ENCODE results near the gene CR1. TPM values are rescaled to one million over a fixed set of nuclear protein-coding genes. Genes with fewer than 3 reads are reported as not detected.
"Not testable (repeated sequence)": the region's sequence is repeated elsewhere in the genome, so short reads cannot be mapped to it uniquely, and the experiment has no call there.

The CR1 gene
- total and polyA plus RNA-seq, 9 donors: 0.25 to 5.8 (median 1.2) TPM

DNA sequence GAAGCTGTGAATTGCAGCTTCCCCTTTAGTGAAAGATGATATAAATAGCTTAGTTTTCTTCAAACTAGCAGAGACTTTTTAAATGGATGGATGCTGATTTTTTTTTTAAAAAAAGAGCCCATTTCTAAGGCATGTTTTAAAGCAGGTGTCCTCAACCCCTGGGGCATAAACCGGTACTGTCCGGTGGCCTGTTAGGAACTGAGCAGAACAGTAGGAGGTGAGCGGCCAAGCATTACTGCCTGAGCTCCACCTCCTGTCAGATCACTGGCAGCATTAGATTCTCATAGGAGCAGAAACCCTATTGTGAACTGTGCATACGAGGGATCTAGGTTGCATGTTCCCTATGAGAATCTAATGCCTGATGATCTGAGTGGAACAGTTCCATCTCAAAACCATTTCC lies 180.2 kb downstream of the CR1 start:
- Histone ChIP-seq H3K27me3 (no peaks in the 10 kb centered on the region), H3K4me1 (ENCODE audit: insufficient read depth) (no peaks in the 10 kb centered on the region), H3K36me3 (no peaks in the 10 kb centered on the region), H3K9me3 (no peaks in the 10 kb centered on the region), H3K4me3 (no peak overlapping the region), H3K27ac (no peak overlapping the region)
- intact Hi-C loops (cut with DNase I): no loop called here
- WGBS, 3 donors: 84 to 90% (median 88%) methylated on average over 4 of the region's 4 CpGs
- TF ChIP-seq EP300 (IDR thresholded peaks at IDR 0.05) (no peak), POLR2A (IDR thresholded peaks at IDR 0.05) (no peak)
- TF ChIP-seq, protein P1, sequence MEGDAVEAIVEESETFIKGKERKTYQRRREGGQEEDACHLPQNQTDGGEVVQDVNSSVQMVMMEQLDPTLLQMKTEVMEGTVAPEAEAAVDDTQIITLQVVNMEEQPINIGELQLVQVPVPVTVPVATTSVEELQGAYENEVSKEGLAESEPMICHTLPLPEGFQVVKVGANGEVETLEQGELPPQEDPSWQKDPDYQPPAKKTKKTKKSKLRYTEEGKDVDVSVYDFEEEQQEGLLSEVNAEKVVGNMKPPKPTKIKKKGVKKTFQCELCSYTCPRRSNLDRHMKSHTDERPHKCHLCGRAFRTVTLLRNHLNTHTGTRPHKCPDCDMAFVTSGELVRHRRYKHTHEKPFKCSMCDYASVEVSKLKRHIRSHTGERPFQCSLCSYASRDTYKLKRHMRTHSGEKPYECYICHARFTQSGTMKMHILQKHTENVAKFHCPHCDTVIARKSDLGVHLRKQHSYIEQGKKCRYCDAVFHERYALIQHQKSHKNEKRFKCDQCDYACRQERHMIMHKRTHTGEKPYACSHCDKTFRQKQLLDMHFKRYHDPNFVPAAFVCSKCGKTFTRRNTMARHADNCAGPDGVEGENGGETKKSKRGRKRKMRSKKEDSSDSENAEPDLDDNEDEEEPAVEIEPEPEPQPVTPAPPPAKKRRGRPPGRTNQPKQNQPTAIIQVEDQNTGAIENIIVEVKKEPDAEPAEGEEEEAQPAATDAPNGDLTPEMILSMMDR (IDR thresholded peaks at IDR 0.05): no peak
- no peak for DNase-seq

DNA sequence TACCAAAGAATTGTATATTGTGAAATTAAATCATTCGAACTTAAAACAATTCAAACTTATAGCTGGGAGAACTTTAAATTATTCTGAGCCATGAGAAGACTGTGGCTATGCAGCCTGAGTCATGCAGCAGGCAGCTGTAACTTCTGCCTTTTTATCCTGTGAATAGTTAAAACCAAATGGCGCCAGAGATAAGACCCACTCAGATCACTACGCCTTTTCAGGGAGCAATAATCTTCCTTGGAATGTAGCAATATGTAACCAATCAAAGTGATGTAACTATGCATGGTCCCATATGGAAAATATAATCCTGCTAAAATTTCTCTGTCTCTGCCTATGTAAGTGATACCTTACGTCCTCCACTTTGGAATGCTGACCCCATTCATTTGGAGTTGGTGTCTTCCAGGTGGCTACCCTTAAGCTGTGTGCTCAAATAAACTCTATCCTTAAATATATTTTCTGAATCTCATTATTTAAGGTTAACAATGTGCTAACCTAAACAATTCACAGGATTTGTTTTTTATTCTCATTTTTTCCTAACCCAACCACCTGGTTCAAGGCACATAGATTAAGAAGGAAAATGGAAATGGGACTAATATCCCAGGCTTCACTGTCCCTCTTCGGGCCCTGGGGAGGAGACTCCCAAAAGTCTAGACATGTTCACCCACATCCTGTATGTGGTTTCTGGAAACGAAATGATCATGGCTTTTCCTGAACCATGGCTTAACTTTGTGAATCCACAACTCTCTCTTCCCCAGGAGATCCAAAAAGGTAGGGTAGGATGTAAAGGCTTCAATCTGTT lies 184.8 kb downstream of the CR1 start:
- H3K9me3 ChIP-seq; H3K36me3 ChIP-seq; DNase-seq; H3K4me3 ChIP-seq; H3K4me1 ChIP-seq (ENCODE audit: insufficient read depth); intact Hi-C loops (cut with DNase I); H3K27me3 ChIP-seq; H3K27ac ChIP-seq: not testable (repeated sequence)
- WGBS, 3 donors: 55 to 60% (median 55%) methylated on average over 6 of the region's 6 CpGs

DNA sequence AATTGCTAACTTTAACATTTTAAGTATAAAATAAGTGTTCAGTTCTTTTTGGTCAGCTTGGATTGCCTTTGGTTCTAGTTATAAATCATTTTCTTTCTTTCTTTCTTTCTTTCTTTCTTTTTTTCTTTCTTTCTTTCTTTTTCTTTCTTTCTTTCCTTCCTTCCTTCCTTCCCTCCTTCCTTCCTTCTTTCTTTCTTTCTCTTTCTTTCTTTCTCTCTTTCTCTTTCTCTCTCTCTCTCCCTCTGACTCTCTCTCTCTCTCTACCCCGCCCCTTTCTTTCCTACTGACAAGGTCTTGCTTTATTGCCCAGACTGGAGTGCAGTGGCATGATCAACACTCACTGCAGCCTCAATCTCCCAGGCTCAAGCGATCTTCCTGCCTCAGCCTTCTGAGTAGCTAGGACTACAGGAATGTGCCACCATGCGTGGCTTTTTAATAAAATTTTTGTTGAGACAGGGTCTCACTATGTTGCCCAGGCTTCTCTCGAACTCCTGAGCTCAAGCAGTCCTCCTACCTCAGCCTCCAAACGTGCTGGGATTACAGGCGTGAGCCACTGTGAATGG lies 187.0 kb downstream of the CR1 start:
- intact Hi-C loops (cut with DNase I); H3K9me3 ChIP-seq; H3K27ac ChIP-seq; DNase-seq; H3K27me3 ChIP-seq; H3K36me3 ChIP-seq; H3K4me3 ChIP-seq; H3K4me1 ChIP-seq (ENCODE audit: insufficient read depth): not testable (repeated sequence)
- 83 to 86% (median 84%) methylated on average over 6 of the region's 6 CpGs for WGBS, 3 donors

DNA sequence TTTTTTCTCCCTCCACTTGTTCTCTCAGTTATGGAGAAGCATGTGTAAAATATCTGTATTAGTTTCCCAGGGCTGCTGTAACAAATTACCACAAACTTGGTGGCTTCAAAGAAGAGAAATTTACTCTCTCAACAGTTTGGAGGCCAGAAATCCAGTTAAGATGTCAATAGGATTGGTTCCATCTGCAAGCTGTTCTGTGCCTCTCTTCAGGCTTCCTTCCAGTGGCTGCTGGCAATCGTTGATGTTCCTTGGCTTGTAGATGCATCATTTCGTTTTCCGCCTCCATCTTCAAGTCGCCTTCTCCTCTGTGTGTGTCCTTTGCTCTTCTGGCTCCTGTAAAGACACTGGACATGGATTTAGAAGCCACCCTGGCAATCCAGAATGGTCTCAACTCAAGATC lies 194.6 kb downstream of the CR1 start:
- H3K36me3 ChIP-seq; DNase-seq; H3K4me3 ChIP-seq; H3K27ac ChIP-seq; H3K27me3 ChIP-seq; intact Hi-C loops (cut with DNase I); H3K4me1 ChIP-seq (ENCODE audit: insufficient read depth); H3K9me3 ChIP-seq: not testable (repeated sequence)
- 77 to 85% (median 80%) methylated on average over 4 of the region's 4 CpGs for WGBS, 3 donors

DNA sequence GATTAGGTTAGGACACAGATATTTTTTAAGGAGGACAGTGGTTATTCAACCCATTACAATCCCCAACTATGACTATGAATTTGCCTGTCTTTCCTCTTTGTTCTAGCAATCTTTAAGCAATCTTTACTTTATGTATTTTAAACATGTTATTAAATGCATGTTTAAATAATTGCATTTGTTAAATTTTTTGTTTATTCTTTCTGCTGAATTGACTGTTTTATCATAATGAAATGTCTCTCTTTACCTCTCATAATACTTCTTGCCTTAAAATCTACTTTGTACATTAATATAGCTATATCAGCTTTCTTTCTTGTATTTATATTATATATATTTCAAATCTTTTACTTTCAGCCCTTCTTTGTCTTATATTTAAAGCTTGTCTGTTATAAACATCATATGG lies 195.1 kb downstream of the CR1 start:
- H3K36me3 ChIP-seq: no peaks in the 10 kb centered on the region

More for the DNA sequence above, 195.1 kb downstream of the CR1 start:
- intact Hi-C loops (cut with DNase I): no loop called here
- H3K4me1 ChIP-seq (ENCODE audit: insufficient read depth): no peaks in the 10 kb centered on the region
- no peak overlapping the region for H3K27ac ChIP-seq
- H3K27me3 ChIP-seq: no peaks in the 10 kb centered on the region
- no peak for DNase-seq
- H3K4me3 ChIP-seq: no peak overlapping the region
- no peaks in the 10 kb centered on the region for H3K9me3 ChIP-seq
- TF ChIP-seq, protein P1 (IDR thresholded peaks at IDR 0.05): no peak
- TF ChIP-seq POLR2A (IDR thresholded peaks at IDR 0.05) (no peak), EP300 (IDR thresholded peaks at IDR 0.05) (no peak)

Other genes with a start within 250 kb of the CR1 start
- 100 to 1,000 TPM in 2 of 7 donors, 10 to 100 TPM in 5; 32.8 to 237 (median 89.7) TPM for gene CD55, start 174.5 kb upstream of the CR1 start, total RNA-seq
- gene CD55, start 174.5 kb upstream of the CR1 start, polyA plus RNA-seq: 100 to 1,000 TPM in 1 of 2 donors, 10 to 100 TPM in 1; 82.9 to 136 TPM
- under 1 TPM in 2 of 7 donors, not detected in 5; 0.08 to 0.27 TPM for gene CR2, start 41.8 kb upstream of the CR1 start, total RNA-seq
- under 1 TPM; 0.08 to 0.11 TPM for gene CR2, start 41.8 kb upstream of the CR1 start, polyA plus RNA-seq
- gene CR1L, start 149.0 kb downstream of the CR1 start, total RNA-seq: under 1 TPM in 1 of 7 donors, not detected in 6; 0.92 TPM
- gene CR1L, start 149.0 kb downstream of the CR1 start, polyA plus RNA-seq: not detected

Data from ovary (tissue), 9 donors.